ENCODE measurements around the gene RBM20. TPM values are rescaled to one million over a fixed set of nuclear protein-coding genes. Genes with fewer than 3 reads are reported as not detected.

Gene RBM20
- total and polyA plus RNA-seq, 2 of the 13 experiments (the other 11 are each of a cell fraction or from before 2014, with no cell fraction given): 0.02 to 0.22 TPM

- TF ChIP-seq KAT8 (CRISPR knock-in tag; IDR thresholded peaks at IDR 0.05): no peak; the same call in none of the 2 replicates
- TF ChIP-seq GMEB1 (CRISPR knock-in tag; IDR thresholded peaks at IDR 0.05; ENCODE audit: borderline replicate concordance): no peak
- TF ChIP-seq, protein P1, sequence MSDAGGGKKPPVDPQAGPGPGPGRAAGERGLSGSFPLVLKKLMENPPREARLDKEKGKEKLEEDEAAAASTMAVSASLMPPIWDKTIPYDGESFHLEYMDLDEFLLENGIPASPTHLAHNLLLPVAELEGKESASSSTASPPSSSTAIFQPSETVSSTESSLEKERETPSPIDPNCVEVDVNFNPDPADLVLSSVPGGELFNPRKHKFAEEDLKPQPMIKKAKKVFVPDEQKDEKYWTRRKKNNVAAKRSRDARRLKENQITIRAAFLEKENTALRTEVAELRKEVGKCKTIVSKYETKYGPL (CRISPR knock-in tag; IDR thresholded peaks at IDR 0.05): 0 out of 2 replicates have a peak, but pooled peaks have one; percentile 5
- TF ChIP-seq ZNF780A (CRISPR knock-in tag; IDR thresholded peaks at IDR 0.05): no peak
- TF ChIP-seq, protein P2, sequence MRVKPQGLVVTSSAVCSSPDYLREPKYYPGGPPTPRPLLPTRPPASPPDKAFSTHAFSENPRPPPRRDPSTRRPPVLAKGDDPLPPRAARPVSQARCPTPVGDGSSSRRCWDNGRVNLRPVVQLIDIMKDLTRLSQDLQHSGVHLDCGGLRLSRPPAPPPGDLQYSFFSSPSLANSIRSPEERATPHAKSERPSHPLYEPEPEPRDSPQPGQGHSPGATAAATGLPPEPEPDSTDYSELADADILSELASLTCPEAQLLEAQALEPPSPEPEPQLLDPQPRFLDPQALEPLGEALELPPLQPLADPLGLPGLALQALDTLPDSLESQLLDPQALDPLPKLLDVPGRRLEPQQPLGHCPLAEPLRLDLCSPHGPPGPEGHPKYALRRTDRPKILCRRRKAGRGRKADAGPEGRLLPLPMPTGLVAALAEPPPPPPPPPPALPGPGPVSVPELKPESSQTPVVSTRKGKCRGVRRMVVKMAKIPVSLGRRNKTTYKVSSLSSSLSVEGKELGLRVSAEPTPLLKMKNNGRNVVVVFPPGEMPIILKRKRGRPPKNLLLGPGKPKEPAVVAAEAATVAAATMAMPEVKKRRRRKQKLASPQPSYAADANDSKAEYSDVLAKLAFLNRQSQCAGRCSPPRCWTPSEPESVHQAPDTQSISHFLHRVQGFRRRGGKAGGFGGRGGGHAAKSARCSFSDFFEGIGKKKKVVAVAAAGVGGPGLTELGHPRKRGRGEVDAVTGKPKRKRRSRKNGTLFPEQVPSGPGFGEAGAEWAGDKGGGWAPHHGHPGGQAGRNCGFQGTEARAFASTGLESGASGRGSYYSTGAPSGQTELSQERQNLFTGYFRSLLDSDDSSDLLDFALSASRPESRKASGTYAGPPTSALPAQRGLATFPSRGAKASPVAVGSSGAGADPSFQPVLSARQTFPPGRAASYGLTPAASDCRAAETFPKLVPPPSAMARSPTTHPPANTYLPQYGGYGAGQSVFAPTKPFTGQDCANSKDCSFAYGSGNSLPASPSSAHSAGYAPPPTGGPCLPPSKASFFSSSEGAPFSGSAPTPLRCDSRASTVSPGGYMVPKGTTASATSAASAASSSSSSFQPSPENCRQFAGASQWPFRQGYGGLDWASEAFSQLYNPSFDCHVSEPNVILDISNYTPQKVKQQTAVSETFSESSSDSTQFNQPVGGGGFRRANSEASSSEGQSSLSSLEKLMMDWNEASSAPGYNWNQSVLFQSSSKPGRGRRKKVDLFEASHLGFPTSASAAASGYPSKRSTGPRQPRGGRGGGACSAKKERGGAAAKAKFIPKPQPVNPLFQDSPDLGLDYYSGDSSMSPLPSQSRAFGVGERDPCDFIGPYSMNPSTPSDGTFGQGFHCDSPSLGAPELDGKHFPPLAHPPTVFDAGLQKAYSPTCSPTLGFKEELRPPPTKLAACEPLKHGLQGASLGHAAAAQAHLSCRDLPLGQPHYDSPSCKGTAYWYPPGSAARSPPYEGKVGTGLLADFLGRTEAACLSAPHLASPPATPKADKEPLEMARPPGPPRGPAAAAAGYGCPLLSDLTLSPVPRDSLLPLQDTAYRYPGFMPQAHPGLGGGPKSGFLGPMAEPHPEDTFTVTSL (CRISPR knock-in tag; IDR thresholded peaks at IDR 0.05; ENCODE audit: borderline replicate concordance): peak; percentile 31; the same call in 1 of the 2 replicates
- no peak for TF ChIP-seq ZBTB42 (CRISPR knock-in tag; IDR thresholded peaks at IDR 0.05)
- TF ChIP-seq ZNF674 (CRISPR knock-in tag; IDR thresholded peaks at IDR 0.05; ENCODE audit: low read depth): no peak
- TF ChIP-seq, protein P3, sequence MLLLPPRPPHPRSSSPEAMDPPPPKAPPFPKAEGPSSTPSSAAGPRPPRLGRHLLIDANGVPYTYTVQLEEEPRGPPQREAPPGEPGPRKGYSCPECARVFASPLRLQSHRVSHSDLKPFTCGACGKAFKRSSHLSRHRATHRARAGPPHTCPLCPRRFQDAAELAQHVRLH (CRISPR knock-in tag; IDR thresholded peaks at IDR 0.05; ENCODE audit: borderline replicate concordance, low read depth): no peak
- no peak for TF ChIP-seq MTA1 (CRISPR knock-in tag; IDR thresholded peaks at IDR 0.05; ENCODE audit: borderline replicate concordance)
- TF ChIP-seq ZNF792 (CRISPR knock-in tag; IDR thresholded peaks at IDR 0.05): peak; percentile 13; the same call in 1 of the 2 replicates
- TF ChIP-seq, protein P4, sequence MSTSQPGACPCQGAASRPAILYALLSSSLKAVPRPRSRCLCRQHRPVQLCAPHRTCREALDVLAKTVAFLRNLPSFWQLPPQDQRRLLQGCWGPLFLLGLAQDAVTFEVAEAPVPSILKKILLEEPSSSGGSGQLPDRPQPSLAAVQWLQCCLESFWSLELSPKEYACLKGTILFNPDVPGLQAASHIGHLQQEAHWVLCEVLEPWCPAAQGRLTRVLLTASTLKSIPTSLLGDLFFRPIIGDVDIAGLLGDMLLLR (CRISPR knock-in tag; IDR thresholded peaks at IDR 0.05): no peak
- no peak for TF ChIP-seq RELA (CRISPR knock-in tag; IDR thresholded peaks at IDR 0.05)
- TF ChIP-seq DZIP1 (CRISPR knock-in tag; IDR thresholded peaks at IDR 0.05): no peak
- TF ChIP-seq SETDB1 (CRISPR knock-in tag; IDR thresholded peaks at IDR 0.05; ENCODE audit: borderline replicate concordance): no peak
- no peak for TF ChIP-seq SATB2 (CRISPR knock-in tag; IDR thresholded peaks at IDR 0.05)
Observed at GRCh38 chr10:110871298-110872084, 227.4 kb downstream of the RBM20 start, which contains the start of gene PDCD4 (continued).
